Kidney (tissue), 14 donors: ENCODE measurements around the gene RIC8B. TPM values are rescaled to one million over a fixed set of nuclear protein-coding genes. Genes with fewer than 3 reads are reported as not detected.

ENCODE experiments used
- DNase-seq, 5 donors: peaks; one replicate each; pipeline ENCODE4 v3.0.0-alpha.2; 2013 to 2020
- FAIRE-seq: peaks from 2 replicates; lab custom pipeline; 2012; peaks lifted over from hg19 to GRCh38; lab: Jason Lieb, UNC
- H3K27ac ChIP-seq, 2 donors: one replicate each; pipeline ENCODE4 v1.7.0; 2013; ENCODE audit warnings: low read depth in 2 of 2, low read length in 2 of 2, inconsistent platforms in 1 of 2
- H3K27me3 ChIP-seq: one replicate; pipeline ENCODE4 v1.7.1; 2013; ENCODE audit warnings: low read length, inconsistent platforms; ENCODE audit not compliant: control insufficient read depth, insufficient read depth
- H3K36me3 ChIP-seq, 3 donors: one replicate each; pipeline versions ENCODE4 v1.7.0 to v1.7.1; 2013; ENCODE audit warnings: low read length in 3 of 3, control low read depth in 1 of 3, inconsistent platforms in 1 of 3; ENCODE audit not compliant: insufficient read depth in 3 of 3, control insufficient read depth in 2 of 3
- H3K4me1 ChIP-seq, 3 donors: one replicate each; pipeline versions ENCODE4 v1.7.0 to v1.7.1; 2013; ENCODE audit warnings: low read length in 3 of 3, inconsistent platforms in 1 of 3, low read depth in 1 of 3; ENCODE audit not compliant: control insufficient read depth in 2 of 3, insufficient read depth in 2 of 3
- H3K4me3 ChIP-seq, 3 donors: one replicate each; pipeline versions ENCODE4 v1.7.0 to v1.8.1; 2013; ENCODE audit warnings: low read length in 3 of 3, control low read depth in 1 of 3, inconsistent platforms in 1 of 3
- H3K9ac ChIP-seq, 3 donors: one replicate each; pipeline versions ENCODE4 v1.7.0 to v1.7.1; 2013; ENCODE audit warnings: low read length in 3 of 3, control low read depth in 1 of 3, inconsistent platforms in 1 of 3
- H3K9me3 ChIP-seq, 3 donors: one replicate each; pipeline versions ENCODE4 v1.7.0 to v1.7.1; 2013; ENCODE audit warnings: low read length in 3 of 3, control low read depth in 1 of 3, inconsistent platforms in 1 of 3; ENCODE audit not compliant: control insufficient read depth in 2 of 3, insufficient read depth in 1 of 3
- intact Hi-C: fragments of 100-400 bp; cut with DNase I; formaldehyde crosslinking; loops from one replicate; pipeline ENCODE4 v1.11.1; 2022
- polyA plus RNA-seq: library from polyadenylated mRNA; stranded (reverse); fragments of 350-450 nt; fragmentation: Illumina TruSeq; extraction: RNeasy Lipid Tissue Mini Kit (QIAGEN cat#74804); gene quantifications from one replicate; pipeline ENCODE4 v1.2.3, GENCODE V29; 2014; ENCODE audit warnings: low read depth, low replicate concordance; ENCODE audit not compliant: insufficient read depth
- total RNA-seq: library from RNA; stranded (reverse); fragmentation: NEBNext Ultra II Directional; extraction: Animal tissue kit (Norgen Biotek cat#: 25700); gene quantifications from one replicate; pipeline ENCODE4 v1.2.1, GENCODE V29; 2021
- TF ChIP-seq, protein P1 (sequence below): IDR thresholded peaks from 3 replicates; pipeline ENCODE4 v1.5.1; 2012; ENCODE audit warnings: mild to moderate bottlenecking, moderate library complexity, borderline replicate concordance; ENCODE audit not compliant: insufficient read depth; ENCODE audit errors: extremely low read depth
- donor health status: control.
- donor health status: control.
- donor health status: control.
- donor health status: control.
- donor health status: control.
- donor health status: DM: yes; HTN: yes; CAD: no.
- donor health status: Normal renal cell carcinoma (clear cell type).

Gene RIC8B
- total and polyA plus RNA-seq, 2 donors from 2014 or later, result 7.7 to 18.0 TPM

DNA sequence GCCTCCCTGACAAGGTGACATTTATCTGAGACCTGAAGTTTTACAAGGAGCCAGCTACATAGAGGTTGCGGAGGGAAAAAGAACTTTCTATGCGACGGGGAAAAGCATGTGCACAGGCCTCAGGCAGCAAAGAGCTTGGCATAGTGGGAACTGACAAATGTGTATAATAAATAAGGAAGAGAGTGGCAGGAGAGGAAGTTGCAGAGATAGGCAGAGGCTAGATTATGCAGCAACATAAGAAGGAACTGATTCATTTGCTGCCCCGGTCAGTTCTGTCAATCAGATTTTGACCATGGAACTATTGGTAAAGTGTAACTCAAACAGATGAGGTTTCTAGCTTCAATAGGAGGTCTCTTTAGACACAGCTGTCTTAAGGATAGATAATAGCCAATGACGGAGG is 33.7 kb upstream of the RIC8B start:
- no peak for FAIRE-seq
- H3K9ac ChIP-seq, result no peak overlapping the region
- TF ChIP-seq, protein P1, sequence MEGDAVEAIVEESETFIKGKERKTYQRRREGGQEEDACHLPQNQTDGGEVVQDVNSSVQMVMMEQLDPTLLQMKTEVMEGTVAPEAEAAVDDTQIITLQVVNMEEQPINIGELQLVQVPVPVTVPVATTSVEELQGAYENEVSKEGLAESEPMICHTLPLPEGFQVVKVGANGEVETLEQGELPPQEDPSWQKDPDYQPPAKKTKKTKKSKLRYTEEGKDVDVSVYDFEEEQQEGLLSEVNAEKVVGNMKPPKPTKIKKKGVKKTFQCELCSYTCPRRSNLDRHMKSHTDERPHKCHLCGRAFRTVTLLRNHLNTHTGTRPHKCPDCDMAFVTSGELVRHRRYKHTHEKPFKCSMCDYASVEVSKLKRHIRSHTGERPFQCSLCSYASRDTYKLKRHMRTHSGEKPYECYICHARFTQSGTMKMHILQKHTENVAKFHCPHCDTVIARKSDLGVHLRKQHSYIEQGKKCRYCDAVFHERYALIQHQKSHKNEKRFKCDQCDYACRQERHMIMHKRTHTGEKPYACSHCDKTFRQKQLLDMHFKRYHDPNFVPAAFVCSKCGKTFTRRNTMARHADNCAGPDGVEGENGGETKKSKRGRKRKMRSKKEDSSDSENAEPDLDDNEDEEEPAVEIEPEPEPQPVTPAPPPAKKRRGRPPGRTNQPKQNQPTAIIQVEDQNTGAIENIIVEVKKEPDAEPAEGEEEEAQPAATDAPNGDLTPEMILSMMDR, result no peak
- no peak for DNase-seq
- no peak overlapping the region for H3K27ac ChIP-seq
- H3K9me3 ChIP-seq, result no peaks in the 10 kb centered on the region
- no peaks in the 10 kb centered on the region for H3K27me3 ChIP-seq
- no peak overlapping the region for H3K4me3 ChIP-seq
- intact Hi-C loops, result no loop called here
- no peaks in the 10 kb centered on the region for H3K4me1 ChIP-seq
- H3K36me3 ChIP-seq, result no peaks in the 10 kb centered on the region

DNA sequence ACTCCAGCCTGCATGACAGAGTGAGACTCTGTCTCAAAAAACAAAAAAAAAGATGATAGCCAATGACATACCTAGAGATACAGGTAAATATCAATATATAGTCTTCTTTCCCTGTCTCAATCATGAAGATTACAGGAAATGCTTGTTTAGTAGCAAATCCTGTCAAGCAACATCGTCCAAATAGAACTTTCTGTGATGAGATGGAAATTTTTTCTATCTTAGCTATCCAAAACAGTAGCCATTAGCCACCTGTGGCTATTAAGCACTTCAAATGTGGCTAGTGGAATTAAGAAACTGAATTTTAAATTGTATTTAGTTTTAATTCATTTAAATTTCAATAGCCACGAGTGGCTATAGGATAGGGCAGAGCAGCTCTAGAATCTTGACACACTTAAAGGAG is 33.2 kb upstream of the RIC8B start:
- intact Hi-C loops, result no loop called here
- H3K9ac ChIP-seq, result no peak overlapping the region
- DNase-seq (no peak), FAIRE-seq (no peak)
- H3K27me3 ChIP-seq, result no peaks in the 10 kb centered on the region
- H3K4me1 ChIP-seq, result no peaks in the 10 kb centered on the region
- no peaks in the 10 kb centered on the region for H3K36me3 ChIP-seq
- TF ChIP-seq, protein P1, result no peak
- no peak overlapping the region for H3K4me3 ChIP-seq
- no peak overlapping the region for H3K27ac ChIP-seq
- H3K9me3 ChIP-seq, result no peaks in the 10 kb centered on the region

DNA sequence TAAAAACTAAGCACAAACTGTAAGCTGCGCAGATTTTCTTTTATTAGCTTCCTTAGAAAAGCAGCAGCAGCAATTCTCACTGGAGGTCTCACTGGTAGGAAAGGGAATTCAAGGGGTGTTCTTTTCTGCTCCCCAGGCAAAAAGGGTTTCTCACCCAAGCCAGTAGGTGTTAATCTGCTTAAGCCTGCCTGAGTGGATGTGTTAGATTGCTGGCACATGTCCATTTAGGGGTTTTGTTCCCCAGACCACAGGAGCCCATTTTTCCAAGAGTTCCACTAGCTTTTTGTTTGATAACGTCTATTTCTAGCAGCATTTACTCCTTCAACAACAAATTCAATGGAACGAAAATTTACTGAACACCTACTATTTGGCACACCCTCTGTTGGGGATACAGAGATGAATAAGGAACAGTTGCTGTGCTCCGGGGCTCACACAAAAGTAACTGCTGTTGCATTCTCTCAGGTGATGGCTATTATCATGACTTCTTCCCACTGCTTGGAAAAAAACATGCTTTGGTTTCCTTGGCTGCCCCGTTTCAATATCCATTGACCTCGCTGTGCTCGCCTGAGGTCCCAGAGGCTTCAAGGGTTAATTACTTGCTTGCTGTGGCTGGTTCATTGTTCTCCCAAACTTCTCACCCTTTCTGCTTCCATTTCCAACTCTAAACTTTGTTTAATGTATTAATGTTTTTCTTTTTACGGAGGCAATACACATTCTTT is 31.1 kb upstream of the RIC8B start:
- H3K4me3 ChIP-seq, result no peak overlapping the region
- DNase-seq, result no peak
- no peaks in the 10 kb centered on the region for H3K36me3 ChIP-seq
- no peaks in the 10 kb centered on the region for H3K27me3 ChIP-seq
- intact Hi-C loops, result no loop called here
- no peaks in the 10 kb centered on the region for H3K4me1 ChIP-seq
- H3K9me3 ChIP-seq, result no peaks in the 10 kb centered on the region
- no peak overlapping the region for H3K27ac ChIP-seq
- no peak overlapping the region for H3K9ac ChIP-seq
- no peak for FAIRE-seq
- TF ChIP-seq, protein P1, result no peak
